ENCODE results near the gene ARHGEF28. TPM values are rescaled to one million over a fixed set of nuclear protein-coding genes. Genes with fewer than 3 reads are reported as not detected.

The ARHGEF28 gene
- total RNA-seq, 1 experiment from 2014 or later: 6.1 TPM

DNA sequence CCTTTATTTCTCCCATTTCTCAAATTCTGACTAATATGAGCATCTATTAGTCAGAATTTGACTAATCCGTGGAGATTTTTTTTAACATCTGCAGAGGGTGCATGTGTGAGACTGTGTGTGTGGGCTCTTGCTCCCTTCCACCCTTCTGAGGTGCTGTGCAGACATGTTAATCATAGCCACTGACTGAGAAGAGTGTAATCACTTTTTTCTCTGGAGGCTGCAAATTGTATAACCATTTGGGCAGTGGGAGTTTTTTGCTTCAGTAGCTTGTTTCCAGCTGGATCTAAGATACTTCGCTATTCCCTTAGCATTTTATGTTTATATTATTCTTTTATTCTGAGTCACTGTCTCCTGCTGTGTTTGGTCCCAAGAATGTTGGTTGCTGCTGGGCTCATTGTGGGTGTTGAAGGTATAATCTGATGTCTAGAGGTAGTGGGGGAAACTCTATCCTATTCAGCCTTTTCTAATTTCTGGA lies 66.2 kb downstream of the ARHGEF28 start:
- Histone ChIP-seq H2AFZ (ENCODE audit: low read depth, low read length, poor library complexity, severe bottlenecking) (no peak overlapping the region), H3K4me3 (replicated peaks in 1 of 2; ENCODE audit: low read depth in 1 of 2, low read length in 2 of 2) (no peak overlapping the region), H3K27me3 (ENCODE audit: insufficient read depth, low read length) (no peaks in the 10 kb centered on the region), H3K27ac (ENCODE audit: low read depth, low read length) (no peak overlapping the region), H3K9me2 (ENCODE audit: insufficient read depth) (no peaks in the 10 kb centered on the region), H3K79me2 (ENCODE audit: insufficient read depth, low read length) (no peaks in the 10 kb centered on the region), H3K9me3 (ENCODE audit: control insufficient read depth in 1 of 2, insufficient read depth in 1 of 2, low read depth in 1 of 2, low read length in 2 of 2) (no peaks in the 10 kb centered on the region), H3K9ac (ENCODE audit: low read length) (no peak overlapping the region), H3K4me2 (ENCODE audit: low read length) (peak overlapping the region; percentile 13; the same call in 1 of the 2 replicates), H4K20me1 (ENCODE audit: insufficient read depth) (no peaks in the 10 kb centered on the region), H3K4me1 (ENCODE audit: control insufficient read depth in 1 of 2, insufficient read depth in 2 of 2, low read length in 2 of 2) (peaks cover 9 to 10% of the 10 kb centered on the region in 2 experiments; a peak in 3 of 4 replicates), H3K36me3 (ENCODE audit: control insufficient read depth in 1 of 2, insufficient read depth in 2 of 2, low read length in 2 of 2) (no peaks in the 10 kb centered on the region)
- DNase-seq (ENCODE audit: low read depth, low spot score) (no peak), ATAC-seq (no peak)
- no TSS peak for BruUV-seq (replicated peaks)
- POLR2A ChIA-PET: no interaction called here
- no peak for TF ChIP-seq JUND (IDR thresholded peaks at IDR 0.05)
- TF ChIP-seq, protein P1, sequence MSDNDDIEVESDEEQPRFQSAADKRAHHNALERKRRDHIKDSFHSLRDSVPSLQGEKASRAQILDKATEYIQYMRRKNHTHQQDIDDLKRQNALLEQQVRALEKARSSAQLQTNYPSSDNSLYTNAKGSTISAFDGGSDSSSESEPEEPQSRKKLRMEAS (IDR thresholded peaks at IDR 0.05): no peak
- no peak for TF ChIP-seq EZH2 (IDR thresholded peaks at IDR 0.05)
- TF ChIP-seq TCF7L2 (IDR thresholded peaks at IDR 0.05; ENCODE audit: borderline replicate concordance, extremely low read depth, insufficient read depth, insufficient read length): no peak
- no peak for TF ChIP-seq YY1 (IDR thresholded peaks at IDR 0.05; ENCODE audit: extremely low read depth, insufficient replicate concordance, low read depth, low read length)
- no peak for TF ChIP-seq SRF (IDR thresholded peaks at IDR 0.05; ENCODE audit: low read depth)
- TF ChIP-seq EGR1 (IDR thresholded peaks at IDR 0.05; ENCODE audit: low read depth): no peak
- TF ChIP-seq, protein P2, sequence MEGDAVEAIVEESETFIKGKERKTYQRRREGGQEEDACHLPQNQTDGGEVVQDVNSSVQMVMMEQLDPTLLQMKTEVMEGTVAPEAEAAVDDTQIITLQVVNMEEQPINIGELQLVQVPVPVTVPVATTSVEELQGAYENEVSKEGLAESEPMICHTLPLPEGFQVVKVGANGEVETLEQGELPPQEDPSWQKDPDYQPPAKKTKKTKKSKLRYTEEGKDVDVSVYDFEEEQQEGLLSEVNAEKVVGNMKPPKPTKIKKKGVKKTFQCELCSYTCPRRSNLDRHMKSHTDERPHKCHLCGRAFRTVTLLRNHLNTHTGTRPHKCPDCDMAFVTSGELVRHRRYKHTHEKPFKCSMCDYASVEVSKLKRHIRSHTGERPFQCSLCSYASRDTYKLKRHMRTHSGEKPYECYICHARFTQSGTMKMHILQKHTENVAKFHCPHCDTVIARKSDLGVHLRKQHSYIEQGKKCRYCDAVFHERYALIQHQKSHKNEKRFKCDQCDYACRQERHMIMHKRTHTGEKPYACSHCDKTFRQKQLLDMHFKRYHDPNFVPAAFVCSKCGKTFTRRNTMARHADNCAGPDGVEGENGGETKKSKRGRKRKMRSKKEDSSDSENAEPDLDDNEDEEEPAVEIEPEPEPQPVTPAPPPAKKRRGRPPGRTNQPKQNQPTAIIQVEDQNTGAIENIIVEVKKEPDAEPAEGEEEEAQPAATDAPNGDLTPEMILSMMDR (IDR thresholded peaks at IDR 0.05 in 2 of 3, conservative IDR thresholded peaks at IDR 0.05 in 1 of 3; ENCODE audit: borderline replicate concordance in 1 of 3, insufficient read depth in 1 of 3, low read depth in 2 of 3, low read length in 2 of 3): no peak
- TF ChIP-seq, protein P3, sequence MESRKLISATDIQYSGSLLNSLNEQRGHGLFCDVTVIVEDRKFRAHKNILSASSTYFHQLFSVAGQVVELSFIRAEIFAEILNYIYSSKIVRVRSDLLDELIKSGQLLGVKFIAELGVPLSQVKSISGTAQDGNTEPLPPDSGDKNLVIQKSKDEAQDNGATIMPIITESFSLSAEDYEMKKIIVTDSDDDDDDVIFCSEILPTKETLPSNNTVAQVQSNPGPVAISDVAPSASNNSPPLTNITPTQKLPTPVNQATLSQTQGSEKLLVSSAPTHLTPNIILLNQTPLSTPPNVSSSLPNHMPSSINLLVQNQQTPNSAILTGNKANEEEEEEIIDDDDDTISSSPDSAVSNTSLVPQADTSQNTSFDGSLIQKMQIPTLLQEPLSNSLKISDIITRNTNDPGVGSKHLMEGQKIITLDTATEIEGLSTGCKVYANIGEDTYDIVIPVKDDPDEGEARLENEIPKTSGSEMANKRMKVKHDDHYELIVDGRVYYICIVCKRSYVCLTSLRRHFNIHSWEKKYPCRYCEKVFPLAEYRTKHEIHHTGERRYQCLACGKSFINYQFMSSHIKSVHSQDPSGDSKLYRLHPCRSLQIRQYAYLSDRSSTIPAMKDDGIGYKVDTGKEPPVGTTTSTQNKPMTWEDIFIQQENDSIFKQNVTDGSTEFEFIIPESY (IDR thresholded peaks at IDR 0.05; ENCODE audit: extremely low read depth, insufficient replicate concordance, low read length): no peak
- TF ChIP-seq ELF1 (IDR thresholded peaks at IDR 0.05; ENCODE audit: borderline replicate concordance, low read depth): no peak
- CTCF ChIA-PET: interaction anchor here (0.9 to 3.8 kb wide), 4 partner anchors 14 to 101 kb away, joined by 3 to 31 read pairs (median 4); no protein-coding TSS in a partner anchor
- RAD21 ChIA-PET (ENCODE audit: low non-redundant PET in 1 of 2, low total read pairs in 2 of 2, uncharacterized antibody in 2 of 2, unreplicated experiment in 2 of 2): interaction anchor here in 1 of 2 experiments (1.8 kb wide), 1 partner anchor 101 kb away, joined by 6 read pairs; no protein-coding TSS in a partner anchor
- intact Hi-C loops (cut with micrococcal nuclease): no loop called here
